ENCODE results near the gene INPP4B.

DNA sequence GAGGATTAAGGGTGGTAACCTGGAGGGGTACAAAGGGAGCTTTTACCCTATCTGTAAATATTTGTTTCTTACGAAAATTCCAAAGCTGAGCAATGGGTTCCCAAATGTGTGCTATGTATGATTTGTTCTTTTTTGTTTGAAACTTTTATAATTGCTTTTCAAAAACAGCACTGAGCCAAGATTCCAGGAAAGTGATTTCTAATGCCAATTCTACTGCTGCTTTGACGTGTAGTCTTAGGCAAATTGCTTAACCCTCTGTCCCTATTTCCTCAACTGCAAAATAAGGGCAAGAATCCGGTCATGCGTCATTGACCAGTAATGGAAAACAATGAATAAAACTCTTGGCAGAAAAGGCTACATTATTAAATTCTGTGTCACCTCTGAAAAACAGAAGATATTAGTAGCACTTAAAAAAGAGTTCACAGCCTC lies 755.0 kb downstream of the INPP4B start:
- TF ChIP-seq, protein P1, sequence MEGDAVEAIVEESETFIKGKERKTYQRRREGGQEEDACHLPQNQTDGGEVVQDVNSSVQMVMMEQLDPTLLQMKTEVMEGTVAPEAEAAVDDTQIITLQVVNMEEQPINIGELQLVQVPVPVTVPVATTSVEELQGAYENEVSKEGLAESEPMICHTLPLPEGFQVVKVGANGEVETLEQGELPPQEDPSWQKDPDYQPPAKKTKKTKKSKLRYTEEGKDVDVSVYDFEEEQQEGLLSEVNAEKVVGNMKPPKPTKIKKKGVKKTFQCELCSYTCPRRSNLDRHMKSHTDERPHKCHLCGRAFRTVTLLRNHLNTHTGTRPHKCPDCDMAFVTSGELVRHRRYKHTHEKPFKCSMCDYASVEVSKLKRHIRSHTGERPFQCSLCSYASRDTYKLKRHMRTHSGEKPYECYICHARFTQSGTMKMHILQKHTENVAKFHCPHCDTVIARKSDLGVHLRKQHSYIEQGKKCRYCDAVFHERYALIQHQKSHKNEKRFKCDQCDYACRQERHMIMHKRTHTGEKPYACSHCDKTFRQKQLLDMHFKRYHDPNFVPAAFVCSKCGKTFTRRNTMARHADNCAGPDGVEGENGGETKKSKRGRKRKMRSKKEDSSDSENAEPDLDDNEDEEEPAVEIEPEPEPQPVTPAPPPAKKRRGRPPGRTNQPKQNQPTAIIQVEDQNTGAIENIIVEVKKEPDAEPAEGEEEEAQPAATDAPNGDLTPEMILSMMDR (conservative IDR thresholded peaks at IDR 0.05; ENCODE audit: low read length), result no peak
- no peak for TF ChIP-seq EZH2phosphoT487 (IDR thresholded peaks at IDR 0.05; ENCODE audit: borderline replicate concordance, low read depth, low read length)
